ENCODE results near the gene NFIA. TPM values are rescaled to one million over a fixed set of nuclear protein-coding genes. Genes with fewer than 3 reads are reported as not detected.
"Not testable (repeated sequence)": the region's sequence is repeated elsewhere in the genome, so short reads cannot be mapped to it uniquely, and the experiment has no call there.

NFIA gene
- total RNA-seq, 1 donor: 19.7 TPM

DNA sequence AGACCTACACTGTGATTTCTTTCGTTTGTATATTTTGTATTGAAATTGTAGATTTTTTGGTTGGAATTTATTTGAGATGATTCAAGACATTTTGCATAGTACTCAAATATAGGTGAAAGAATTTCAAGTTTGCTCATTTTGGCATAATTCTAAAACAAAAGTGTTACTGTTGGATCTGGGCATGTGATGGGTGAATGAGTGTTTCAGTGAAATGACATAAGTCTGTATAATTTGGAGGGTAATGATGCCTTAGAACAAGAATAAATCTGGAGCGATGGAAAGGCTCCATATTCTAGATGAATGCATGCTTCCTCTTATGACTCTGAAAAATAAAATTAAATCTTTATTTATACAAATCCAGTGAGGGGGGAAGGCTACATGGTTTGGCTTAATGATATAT lies 41.0 kb downstream of the NFIA start:
- DNase-seq (ENCODE audit: low read depth in 2 of 3, low spot score in 2 of 3): no peak

DNA sequence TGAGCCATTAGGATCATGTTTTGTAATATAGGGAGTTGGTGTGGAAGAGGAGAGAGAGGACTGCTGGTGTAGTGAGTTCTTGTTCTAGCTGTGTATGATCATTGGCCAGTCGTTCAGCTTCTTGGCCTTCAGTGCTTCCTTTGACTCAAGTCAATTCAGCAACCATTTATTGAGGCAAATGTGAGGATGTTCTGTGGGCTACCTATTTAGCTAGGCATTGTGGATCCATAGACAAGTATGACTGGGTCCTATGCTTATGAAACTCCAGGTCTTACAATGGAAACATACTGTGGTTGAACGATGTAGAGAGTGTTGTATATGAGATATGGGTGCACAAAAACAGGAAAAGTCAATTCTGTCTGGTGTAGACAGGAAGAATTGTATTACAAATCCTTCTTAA lies 41.7 kb downstream of the NFIA start:
- DNase-seq (ENCODE audit: low read depth in 2 of 3, low spot score in 2 of 3): no peak

DNA sequence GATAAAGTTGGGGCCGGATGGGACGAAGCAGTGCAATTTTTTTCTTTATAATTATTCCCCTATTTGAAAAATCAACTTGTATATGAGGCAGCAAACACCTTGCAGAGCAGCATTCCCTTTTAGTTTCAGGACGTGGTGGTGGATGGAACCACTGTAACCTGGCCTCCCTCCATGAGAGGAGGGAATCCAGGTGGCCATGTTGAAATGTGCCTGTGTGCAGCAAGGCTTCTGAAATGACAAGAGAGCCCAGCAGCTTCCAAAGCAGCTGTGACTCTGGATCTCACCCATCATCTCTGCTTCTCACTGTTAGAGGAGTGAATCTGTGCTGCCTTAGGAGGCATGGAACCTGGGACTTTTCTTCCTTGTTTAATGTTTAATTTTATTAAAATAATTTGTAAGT lies 42.3 kb downstream of the NFIA start:
- DNase-seq (ENCODE audit: low read depth in 2 of 3, low spot score in 2 of 3): no peak

DNA sequence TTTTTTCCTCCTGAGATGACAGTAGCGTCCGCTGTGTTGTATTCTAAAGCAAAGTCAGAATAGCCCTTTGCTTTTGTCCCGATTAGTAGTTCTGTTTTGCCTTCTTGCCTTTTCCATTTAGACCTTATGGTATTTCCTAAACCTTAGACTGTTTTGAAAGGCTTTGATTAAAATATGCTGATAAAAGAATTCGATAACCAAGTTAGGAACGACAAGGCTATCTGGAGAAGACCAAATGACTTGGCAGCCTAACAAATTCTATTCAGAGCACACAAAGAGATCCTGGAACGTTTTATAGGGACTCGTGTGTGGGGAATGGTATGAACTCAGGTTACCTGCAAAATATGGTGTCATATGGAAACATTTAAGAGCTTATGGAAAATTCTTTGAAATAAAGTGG lies 42.9 kb downstream of the NFIA start:
- DNase-seq (ENCODE audit: low read depth in 2 of 3, low spot score in 2 of 3): no peak

DNA sequence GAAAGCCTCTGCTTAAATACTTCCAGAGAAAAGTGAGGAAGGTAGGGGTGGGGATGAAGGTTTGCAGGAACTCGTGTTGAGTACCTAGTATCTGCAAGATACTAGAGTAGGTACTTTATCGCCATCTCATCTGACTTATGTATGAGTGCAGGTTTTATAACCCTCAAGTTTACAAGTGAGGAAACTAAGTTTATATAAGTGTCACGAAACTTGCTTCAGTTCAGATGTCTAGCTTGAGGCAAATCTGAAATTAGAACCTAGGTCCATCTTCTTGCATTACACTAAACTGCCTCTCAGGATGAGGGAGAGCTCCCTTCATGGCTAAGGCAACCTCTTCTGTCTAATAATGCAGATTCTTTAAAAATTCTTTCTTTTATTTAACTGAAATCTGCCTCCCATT lies 43.5 kb downstream of the NFIA start:
- no peak for DNase-seq (ENCODE audit: low read depth in 2 of 3, low spot score in 2 of 3)

DNA sequence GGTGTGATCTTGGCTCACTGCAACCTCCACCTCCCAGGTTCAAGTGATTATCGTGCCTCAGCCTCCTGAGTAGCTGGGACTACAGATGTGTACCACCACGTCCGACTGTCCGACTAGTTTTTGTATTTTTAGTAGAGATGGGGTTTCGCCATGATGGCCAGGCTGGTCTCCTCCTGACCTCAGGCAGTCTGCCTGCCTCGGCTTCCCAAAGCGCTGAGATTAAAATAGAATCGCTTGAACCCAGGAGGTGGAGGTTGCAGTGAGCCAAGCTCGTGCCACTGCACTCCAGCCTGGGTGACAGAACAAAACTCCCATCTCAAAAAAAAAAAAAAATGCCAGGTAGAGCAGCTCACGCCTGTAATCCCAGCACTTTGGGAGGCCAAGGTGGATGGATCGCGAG lies 44.5 kb downstream of the NFIA start:
- not testable (repeated sequence) for DNase-seq (ENCODE audit: low read depth in 2 of 3, low spot score in 2 of 3)

DNA sequence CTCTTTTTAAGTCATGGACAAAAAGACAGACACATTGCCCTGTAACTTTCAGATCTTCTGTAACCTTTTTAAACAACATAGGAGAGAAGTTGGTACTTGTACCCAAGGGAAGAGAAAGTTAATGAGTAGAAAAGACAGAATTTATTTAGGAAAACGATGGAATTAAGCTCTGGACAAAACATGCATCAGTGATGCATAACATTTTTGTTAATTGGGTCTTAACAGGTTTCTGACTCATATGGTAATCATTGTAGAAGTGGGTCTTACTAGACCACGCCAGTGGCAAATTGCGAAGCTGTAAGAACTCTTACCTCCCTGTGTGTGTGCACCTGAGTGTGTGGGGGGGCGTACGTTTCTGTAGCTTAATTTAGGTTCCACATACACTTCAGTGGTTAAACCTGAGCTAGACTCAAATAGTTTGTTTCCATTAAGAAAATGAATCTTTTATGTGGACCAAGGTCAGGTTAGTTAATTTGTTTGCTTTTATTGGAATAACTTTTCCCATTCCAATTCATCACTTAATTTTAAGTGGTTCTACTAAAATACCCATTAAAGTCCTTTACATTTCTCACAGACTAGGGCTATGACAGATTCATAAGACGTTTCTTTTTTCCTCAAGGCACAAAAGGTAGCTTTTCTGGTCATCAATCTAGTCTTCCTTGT lies 48.1 kb downstream of the NFIA start:
- no peak for DNase-seq (ENCODE audit: low read depth in 2 of 3, low spot score in 2 of 3)

DNA sequence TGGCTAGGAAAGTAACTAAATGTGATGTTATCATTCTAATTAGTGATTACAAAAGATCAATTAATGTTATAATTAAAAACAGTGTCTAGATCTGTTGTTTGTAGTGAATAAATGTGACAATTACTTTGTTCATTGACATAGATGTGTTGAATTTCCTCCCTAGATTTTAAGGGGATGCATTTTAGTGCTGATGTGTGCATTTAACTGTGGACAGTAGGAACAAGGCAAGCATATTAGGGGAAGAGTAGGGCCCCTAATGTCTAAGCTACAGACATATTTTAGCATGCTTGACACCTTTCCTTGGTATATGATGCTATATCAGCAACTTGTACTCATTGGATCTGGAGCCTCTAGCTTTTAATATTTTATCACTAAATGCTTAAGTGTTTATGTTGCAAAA lies 48.9 kb downstream of the NFIA start:
- DNase-seq (ENCODE audit: low read depth in 2 of 3, low spot score in 2 of 3): no peak

DNA sequence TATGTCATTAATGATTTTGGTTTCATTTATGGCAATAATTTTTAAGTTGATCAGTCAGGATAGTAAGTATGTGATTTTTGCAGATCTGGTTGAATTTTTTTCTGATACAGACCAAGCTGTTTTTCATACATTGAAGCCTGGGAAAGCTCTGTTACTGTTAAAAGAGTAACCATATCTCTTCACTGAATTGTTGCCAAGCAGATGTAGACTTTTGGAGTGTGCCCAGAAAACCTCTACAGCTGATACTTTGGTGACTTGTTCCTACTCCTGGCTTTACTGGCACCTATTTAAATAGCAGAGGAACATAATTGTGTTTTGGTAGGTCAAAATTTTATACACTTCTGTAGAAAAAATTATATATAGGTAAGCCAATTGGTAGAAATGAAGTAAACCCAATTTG lies 49.4 kb downstream of the NFIA start:
- no peak for DNase-seq (ENCODE audit: low read depth in 2 of 3, low spot score in 2 of 3)

DNA sequence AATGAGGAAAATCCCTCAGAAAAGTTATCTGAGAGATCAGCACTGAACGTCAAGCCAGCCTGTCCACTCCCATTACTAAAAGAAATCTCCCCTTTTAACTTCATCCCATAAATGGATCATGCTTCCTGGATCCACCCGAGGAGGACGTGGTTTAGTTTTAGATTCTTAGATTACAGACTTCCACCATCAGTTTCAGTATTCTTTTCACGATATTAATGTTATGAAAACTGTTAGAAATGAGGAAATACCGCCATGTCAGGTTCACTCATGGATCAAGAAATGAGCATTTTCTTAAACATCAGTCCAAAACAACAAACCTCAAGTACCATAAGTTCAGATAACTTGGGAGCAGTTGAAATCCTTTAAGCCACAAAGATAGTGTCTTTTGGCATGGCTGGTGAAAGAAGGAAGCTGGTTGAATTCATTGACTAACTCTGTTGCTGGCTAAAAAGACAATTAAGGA lies 49.8 kb downstream of the NFIA start:
- DNase-seq (ENCODE audit: low read depth in 2 of 3, low spot score in 2 of 3): peak in 1 of 3 donors; percentile 27

DNA sequence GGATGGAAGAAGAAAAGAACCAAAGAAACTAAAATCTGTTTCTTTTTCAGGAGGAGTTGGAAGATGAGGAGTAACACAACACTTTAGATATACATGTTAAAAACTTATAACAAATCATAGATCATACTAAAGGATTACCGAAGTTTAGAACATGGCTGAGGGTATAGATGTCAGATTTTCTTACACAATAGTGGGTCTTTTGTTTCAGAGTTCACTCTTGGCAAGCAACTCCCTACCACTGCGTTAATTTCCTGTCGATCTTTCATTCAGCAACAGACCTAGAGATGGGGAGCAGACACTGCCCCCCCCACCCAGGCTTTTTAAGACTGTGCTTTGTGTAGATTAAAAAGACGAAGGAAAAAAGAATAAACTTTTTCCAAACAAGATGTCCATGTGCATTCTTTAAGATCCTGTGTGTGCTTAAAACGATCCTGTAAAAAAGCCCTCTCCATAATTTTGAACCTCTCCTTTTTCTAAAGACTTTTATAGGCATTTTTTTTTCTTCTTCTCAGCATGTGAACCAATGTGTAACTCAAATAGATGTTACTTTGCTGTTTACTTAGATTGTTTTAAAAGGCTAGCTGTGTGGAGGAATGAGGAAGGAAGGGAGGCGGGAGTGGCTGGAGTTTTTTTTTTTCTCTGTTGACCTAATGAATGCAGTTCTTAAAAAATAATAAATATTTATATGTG lies 50.4 kb downstream of the NFIA start:
- DNase-seq (ENCODE audit: low read depth in 2 of 3, low spot score in 2 of 3): peak in 1 of 3 donors; percentile 27

DNA sequence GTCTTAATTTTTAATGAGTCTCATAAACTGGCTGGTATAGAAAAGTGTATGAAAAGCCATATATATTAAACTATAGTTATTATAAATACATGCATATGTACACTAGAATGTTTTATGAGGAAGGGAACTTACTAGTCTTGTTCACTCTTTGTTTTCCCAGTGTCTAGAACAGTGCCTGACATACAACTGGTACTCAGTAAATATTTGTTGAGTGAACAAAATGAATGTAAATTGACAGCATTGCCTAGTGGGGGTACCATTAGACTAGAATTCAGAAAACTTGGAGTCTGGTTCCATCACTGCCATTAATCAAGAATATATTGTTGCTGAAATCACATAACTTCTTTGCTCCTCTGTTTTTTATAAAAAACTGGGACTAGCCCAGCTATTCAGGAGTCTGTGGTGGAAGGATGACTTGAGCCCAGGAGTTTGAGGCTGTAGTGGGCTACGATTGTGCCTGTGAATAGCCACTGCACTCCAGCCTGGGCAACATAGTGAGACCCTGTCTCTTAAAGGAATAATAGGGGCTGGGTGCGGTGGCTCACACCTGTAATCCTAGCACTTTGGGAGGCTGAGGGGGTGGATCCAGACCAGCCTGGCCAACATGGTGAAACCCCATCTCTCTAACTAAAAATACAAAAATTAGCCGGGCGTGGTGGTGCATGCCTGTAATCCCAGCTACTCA lies 51.1 kb downstream of the NFIA start:
- no peak for DNase-seq (ENCODE audit: low read depth in 2 of 3, low spot score in 2 of 3)

DNA sequence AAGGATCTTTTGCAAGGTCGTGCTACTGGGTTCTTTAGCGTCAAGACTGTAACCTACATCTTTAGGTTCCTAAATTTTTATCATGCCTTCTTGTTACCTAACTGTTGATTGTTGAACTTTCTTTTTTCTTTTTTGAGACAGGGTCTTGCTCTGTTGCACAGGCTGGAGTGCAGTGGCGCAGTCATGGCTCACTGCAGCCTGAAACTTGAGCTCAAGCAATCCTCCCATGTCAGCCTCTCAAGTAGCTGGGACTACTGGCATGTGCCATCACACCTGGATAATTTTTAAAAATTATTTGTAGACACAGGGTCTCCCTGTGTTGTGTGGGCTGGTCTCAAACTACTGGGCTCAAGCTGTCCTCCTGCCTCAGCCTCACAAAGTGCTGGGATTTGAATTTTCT lies 52.9 kb downstream of the NFIA start:
- DNase-seq (ENCODE audit: low read depth in 2 of 3, low spot score in 2 of 3): no peak

DNA sequence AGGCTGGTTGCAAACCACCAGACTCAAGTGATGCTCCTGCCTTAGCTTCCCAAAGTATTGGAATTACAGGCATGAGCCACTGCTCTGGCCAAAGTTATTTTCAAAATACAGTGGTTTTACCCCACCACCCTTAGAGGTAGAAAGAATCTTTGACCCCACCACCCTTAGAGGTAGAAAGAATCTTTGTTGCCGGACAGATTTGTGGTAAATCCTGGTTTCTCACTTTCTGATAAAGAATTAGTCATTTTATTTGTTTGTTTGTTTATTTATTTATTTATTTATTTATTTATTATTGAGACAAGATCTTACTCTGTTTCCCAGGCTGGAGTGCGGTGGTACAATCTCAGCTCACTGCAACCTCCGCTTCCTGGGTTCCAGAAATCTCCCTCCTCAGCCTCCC lies 55.9 kb downstream of the NFIA start:
- DNase-seq (ENCODE audit: low read depth in 2 of 3, low spot score in 2 of 3): no peak

DNA sequence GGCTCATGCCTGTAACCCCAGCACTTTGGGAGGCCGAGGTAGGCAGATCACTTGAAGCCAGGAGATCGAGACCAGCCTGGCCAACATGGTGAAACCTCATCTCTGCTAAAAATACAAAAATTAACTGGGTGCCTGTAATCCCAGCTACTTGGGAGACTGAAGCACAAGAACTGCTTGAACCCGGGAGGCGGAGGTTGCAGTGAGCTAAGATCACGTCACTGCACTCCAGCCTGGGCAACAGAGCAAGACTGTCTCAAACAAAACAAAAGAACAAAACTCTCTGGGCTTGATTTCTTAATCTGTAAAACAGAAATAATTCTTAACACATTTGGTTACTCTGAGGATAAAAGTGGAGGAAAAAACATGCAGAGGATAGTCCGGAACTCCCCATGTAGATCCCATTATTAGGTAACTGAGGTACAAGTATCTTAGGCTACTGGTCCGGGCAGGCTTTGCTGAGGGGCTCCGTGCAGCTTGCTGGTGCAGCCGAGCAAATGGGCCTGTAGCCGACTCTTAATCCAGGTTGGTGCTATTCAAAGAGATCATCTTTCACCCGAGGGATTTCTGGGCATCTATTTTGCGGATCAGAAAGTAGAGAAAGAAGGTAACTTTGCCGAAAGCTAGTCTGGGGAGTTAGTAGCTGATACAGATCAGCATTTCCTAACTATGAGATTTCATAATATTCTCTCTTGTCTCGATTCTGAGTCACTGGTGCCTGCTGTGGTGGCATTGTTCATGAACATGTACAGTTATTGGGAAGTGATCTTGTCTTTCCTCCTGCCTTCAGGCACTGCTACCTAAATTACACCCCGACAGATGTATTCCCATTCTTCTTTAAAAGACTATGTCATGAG lies 56.8 kb downstream of the NFIA start:
- peak in 2 of 3 donors; percentile 18 to 42 for DNase-seq (ENCODE audit: low read depth in 2 of 3, low spot score in 2 of 3)

DNA sequence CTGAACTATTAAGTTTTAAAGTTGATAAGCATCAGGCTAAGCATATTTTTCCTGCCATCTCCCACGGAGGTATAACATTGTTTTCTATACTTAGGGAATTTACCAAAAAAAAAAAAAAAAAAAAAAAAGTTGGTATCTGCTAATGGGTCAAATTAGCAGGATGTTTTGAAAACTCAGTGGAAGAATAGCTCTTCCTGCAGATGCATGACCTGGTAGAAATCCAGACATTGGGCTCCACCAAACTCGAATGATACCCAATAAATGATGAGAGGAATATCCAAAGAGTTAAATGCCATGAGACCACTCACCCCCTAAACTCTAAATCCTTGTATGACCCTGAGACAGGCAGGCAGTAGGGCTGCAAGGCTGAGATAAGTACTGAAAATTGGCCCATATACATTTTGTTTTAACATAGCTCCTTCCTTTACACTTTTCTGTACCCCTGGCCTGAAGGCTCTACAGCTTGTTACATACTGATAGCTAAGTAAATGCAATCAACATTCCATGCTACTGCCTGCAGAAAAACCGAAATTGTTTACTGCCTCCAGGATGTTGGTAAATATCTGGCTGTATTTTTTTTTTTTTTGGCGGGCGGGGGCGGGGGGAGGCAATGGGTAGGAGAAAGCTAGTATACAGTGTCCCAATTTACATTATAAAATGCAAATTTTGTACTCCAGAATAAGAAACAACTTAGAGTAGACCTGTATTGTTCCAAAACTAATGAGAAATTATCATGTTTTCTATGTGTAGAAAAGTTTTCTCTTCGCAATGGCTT lies 57.6 kb downstream of the NFIA start:
- no peak for DNase-seq (ENCODE audit: low read depth in 2 of 3, low spot score in 2 of 3)

DNA sequence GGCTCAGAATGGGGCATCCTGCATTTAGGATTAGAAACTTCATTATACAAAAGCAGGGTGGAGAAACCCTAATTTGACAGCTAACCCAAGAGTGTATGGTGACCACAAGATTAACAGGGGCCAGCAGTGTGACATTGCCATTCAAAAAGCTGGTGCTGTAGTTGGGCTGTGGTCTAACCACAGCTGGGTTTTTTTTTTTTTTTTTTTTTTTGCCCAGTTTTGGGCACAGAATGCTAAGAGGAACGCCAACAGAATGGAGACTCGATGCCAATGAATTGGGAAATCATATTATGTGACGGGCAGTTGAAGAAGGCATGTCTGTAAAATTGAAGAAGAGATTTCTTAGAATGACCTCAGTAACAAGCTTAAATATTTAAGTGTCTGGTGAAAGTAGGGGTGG lies 58.4 kb downstream of the NFIA start:
- DNase-seq (ENCODE audit: low read depth in 2 of 3, low spot score in 2 of 3): peak in 2 of 3 donors; percentile 24 to 69

DNA sequence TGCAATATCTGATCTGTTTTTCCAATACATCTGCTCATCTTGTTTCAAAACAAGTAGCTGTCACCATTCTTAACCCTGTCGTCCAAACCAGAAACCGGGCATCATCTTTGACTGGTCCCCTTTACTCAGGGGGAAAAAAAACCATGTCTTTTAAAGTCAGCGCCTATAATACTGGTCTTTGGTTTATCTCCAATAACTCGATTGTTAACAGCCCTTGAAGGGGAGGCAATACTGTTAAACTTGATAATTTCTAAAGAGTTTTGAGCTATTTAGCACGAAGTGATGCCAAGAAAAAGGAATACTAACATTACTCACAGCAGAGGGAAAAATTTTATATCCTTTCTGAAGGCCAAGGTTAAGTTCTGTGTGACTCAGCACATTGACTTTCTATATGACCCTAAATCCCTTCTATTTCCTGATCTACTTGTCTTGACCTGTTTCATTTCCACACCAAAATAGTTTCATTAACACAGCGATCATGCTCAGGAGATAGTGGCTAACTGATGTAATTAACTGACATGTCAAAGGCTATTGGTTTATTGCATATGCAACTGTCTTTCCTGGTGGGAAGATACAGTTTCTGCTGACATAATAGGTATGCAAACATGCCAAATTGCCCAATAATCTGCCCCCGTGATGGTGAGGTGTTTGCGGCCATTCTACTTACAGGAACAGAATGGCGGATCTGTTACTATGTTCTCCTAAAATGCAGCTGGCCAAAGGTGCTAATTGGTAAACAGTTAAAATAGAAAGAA lies 59.1 kb downstream of the NFIA start:
- DNase-seq (ENCODE audit: low read depth in 2 of 3, low spot score in 2 of 3): no peak

DNA sequence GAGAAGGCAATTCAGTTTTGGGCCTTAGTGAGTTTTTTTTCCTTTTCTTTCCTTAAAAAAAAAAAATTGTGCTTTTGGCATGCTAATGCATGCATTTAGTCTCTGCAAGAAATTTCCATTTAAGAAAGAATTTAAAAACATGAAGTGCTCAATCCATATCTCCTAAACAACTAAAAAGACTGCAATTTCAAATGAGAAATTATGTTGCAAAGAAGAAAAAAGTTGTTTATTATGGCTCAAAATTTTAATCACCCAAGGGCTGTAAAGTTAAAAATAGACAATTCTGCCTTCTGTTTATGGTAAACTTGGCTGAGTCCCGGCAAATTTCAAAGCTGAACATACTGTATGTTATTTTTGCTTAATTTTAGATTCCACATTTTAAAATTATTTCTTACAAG lies 59.7 kb downstream of the NFIA start:
- no peak for DNase-seq (ENCODE audit: low read depth in 2 of 3, low spot score in 2 of 3)
